H1 (cell line): ENCODE data around the gene ZDHHC3.

Source experiments
- CTCF ChIP-seq, 3 experiments: IDR thresholded peaks; 1 replicate in 2 of 3; 2 replicates in 1 of 3; pipeline versions ENCODE4 v1.5.1 to v1.6.1; 2011; ENCODE audit warnings: low read length in 3 of 3, mild to moderate bottlenecking in 3 of 3, inconsistent platforms in 2 of 3, low read depth in 1 of 3, moderate library complexity in 1 of 3; ENCODE audit not compliant: insufficient read depth in 1 of 3; ENCODE audit errors: control extremely low read depth in 1 of 3
- EP300 ChIP-seq, 2 experiments: IDR thresholded peaks; 1 replicate in 1 of 2; 2 replicates in 1 of 2; pipeline ENCODE4 v1.6.1; 2011 to 2012; ENCODE audit warnings: low read depth in 2 of 2, low read length in 2 of 2, mild to moderate bottlenecking in 2 of 2, borderline replicate concordance in 1 of 2, inconsistent platforms in 1 of 2, moderate library complexity in 1 of 2
- EZH2 ChIP-seq: fragments of 200-600 bp; sonication (generic); IDR thresholded peaks from 2 replicates; pipeline ENCODE4 v1.7.1; 2012; ENCODE audit warnings: low read depth, mild to moderate bottlenecking, moderate library complexity, low read length, inconsistent platforms; ENCODE audit not compliant: severe bottlenecking
- GTF2F1 ChIP-seq: IDR thresholded peaks from 2 replicates; pipeline ENCODE4 v1.6.1; 2012; ENCODE audit warnings: low read depth, low read length, improper control_type of control experiment, borderline replicate concordance
- JUND ChIP-seq: IDR thresholded peaks from 2 replicates; pipeline ENCODE4 v1.6.1; 2011; ENCODE audit warnings: mild to moderate bottlenecking, improper control_type of control experiment, low read length
- NRF1 ChIP-seq: IDR thresholded peaks from 2 replicates; pipeline ENCODE4 v1.6.1; 2011; ENCODE audit warnings: mild to moderate bottlenecking, low read depth, low read length, improper control_type of control experiment
- POLR2AphosphoS5 ChIP-seq: IDR thresholded peaks from 2 replicates; pipeline ENCODE4 v1.6.1; 2011; ENCODE audit warnings: low read depth, low read length
- POU5F1 ChIP-seq: IDR thresholded peaks from 2 replicates; pipeline ENCODE4 v1.6.1; 2011; ENCODE audit warnings: low read depth, mild to moderate bottlenecking, low read length, moderate library complexity
- SP2 ChIP-seq: IDR thresholded peaks from 2 replicates; pipeline ENCODE4 v1.6.1; 2012; ENCODE audit warnings: mild to moderate bottlenecking, low read length, inconsistent platforms
- YY1 ChIP-seq: IDR thresholded peaks from 2 replicates; pipeline ENCODE4 v1.6.1; 2011; ENCODE audit warnings: low read depth, mild to moderate bottlenecking, low read length

GRCh38 chr3:44929782-44930181 is 46.2 kb downstream of the ZDHHC3 start:
- no peak for TF ChIP-seq NRF1
- TF ChIP-seq CTCF (IDR thresholded peaks at IDR 0.05; ENCODE audit: control extremely low read depth in 1 of 3, insufficient read depth in 1 of 3, low read depth in 1 of 3, low read length in 3 of 3): no peak
- no peak for TF ChIP-seq POLR2AphosphoS5
- TF ChIP-seq SP2: no peak
- no peak for TF ChIP-seq JUND
- no peak for TF ChIP-seq EZH2
- no peak for TF ChIP-seq YY1
- TF ChIP-seq POU5F1: no peak
- no peak for TF ChIP-seq EP300 (IDR thresholded peaks at IDR 0.05; ENCODE audit: borderline replicate concordance in 1 of 2, low read depth in 2 of 2, low read length in 2 of 2)
- TF ChIP-seq GTF2F1: no peak
